ENCODE results near the gene CSNK1G2. TPM values are rescaled to one million over a fixed set of nuclear protein-coding genes. Genes with fewer than 3 reads are reported as not detected.

The CSNK1G2 gene
- total RNA-seq, 1 donor from 2014 or later, result 77.6 TPM

DNA sequence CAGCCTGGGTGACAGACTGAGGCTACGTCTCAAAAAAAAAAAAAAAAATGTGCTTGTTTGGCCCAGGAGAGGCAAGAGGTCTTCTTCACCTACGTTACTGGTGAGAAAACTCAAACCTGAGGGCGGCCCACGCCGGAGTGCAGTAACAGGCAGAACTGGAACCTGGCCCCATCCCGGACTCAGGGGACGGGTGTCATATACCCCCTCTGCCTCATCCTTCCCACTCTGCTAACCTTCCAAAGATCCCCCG is 36.2 kb upstream of the CSNK1G2 start:
- Histone ChIP-seq H3K27ac (peak overlapping the region; percentile 78), H3K4me1 (peaks cover 59% of the 10 kb centered on the region), H3K4me3 (peak overlapping the region; percentile 58 to 85), H3K9me3 (no peaks in the 10 kb centered on the region), H3K36me3 (no peaks in the 10 kb centered on the region), H3K27me3 (no peaks in the 10 kb centered on the region)
- TF ChIP-seq, protein P1, sequence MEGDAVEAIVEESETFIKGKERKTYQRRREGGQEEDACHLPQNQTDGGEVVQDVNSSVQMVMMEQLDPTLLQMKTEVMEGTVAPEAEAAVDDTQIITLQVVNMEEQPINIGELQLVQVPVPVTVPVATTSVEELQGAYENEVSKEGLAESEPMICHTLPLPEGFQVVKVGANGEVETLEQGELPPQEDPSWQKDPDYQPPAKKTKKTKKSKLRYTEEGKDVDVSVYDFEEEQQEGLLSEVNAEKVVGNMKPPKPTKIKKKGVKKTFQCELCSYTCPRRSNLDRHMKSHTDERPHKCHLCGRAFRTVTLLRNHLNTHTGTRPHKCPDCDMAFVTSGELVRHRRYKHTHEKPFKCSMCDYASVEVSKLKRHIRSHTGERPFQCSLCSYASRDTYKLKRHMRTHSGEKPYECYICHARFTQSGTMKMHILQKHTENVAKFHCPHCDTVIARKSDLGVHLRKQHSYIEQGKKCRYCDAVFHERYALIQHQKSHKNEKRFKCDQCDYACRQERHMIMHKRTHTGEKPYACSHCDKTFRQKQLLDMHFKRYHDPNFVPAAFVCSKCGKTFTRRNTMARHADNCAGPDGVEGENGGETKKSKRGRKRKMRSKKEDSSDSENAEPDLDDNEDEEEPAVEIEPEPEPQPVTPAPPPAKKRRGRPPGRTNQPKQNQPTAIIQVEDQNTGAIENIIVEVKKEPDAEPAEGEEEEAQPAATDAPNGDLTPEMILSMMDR (IDR thresholded peaks at IDR 0.05), result no peak
- TF ChIP-seq POLR2AphosphoS5 (IDR thresholded peaks at IDR 0.05; ENCODE audit: insufficient read depth in 1 of 2, low read depth in 1 of 2) (no peak), POLR2A (IDR thresholded peaks at IDR 0.05) (no peak)
- DNase-seq (ENCODE audit: extremely low spot score in 2 of 2), result no peak
- intact Hi-C loops (cut with DNase I), result no loop called here

GRCh38 chr19:1905110-1905862 is 35.7 kb upstream of the CSNK1G2 start, which contains the start of the genes ADAT3 and SCAMP4:
Gene ADAT3 (plus strand): TSS chr19:1905399. CDS start chr19:1912048, 6,649 bp downstream.
Gene SCAMP4 (plus strand): TSS chr19:1905399. CDS start chr19:1915020, 9,621 bp downstream.
- Histone ChIP-seq H3K9me3 (no peaks in the 10 kb centered on the region), H3K4me1 (peaks cover 64% of the 10 kb centered on the region), H3K27me3 (no peaks in the 10 kb centered on the region), H3K27ac (peak within 1 kb of the TSS; percentile 78), H3K4me3 (peak within 1 kb of the TSS; percentile 58 to 85), H3K36me3 (no peaks in the 10 kb centered on the region)
- peak; percentile 97 to 99 for DNase-seq (ENCODE audit: extremely low spot score in 2 of 2)
- TF ChIP-seq POLR2AphosphoS5 (IDR thresholded peaks at IDR 0.05; ENCODE audit: insufficient read depth in 1 of 2, low read depth in 1 of 2), result peak; percentile 70 to 91
- TF ChIP-seq, protein P1 (IDR thresholded peaks at IDR 0.05), result no peak
- peak in 1 of 2 donors; percentile 73 for TF ChIP-seq POLR2A (IDR thresholded peaks at IDR 0.05)
- intact Hi-C loops (cut with DNase I), result no loop called here

DNA sequence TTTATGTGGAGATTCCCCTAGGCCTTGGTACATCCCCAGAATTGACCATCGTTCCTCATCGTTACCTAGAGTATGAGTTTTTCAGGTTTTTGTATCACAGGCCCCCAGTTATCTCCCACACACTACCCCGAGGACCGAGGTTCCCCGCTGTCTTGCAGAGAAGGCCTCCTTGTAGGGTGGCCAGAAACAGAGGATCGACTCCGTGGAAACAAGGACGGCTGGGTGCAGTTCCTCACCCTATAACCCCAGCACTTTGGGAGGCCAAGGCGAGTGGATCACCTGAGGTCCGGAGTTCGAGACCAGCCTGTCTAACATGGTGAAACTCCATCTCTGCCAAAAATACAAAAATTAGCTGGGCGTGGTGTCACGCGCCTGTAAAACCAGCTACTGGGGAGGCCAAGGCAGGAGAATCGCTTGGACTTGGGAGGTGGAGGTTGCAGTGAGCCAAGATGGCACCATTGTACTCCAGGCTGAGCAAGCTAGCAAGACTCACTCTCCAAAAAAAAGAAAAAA is 35.1 kb upstream of the CSNK1G2 start:
- H3K9me3 ChIP-seq, result no peaks in the 10 kb centered on the region
- no peaks in the 10 kb centered on the region for H3K36me3 ChIP-seq
- H3K27ac ChIP-seq, result peak overlapping the region; percentile 78
- H3K27me3 ChIP-seq, result no peaks in the 10 kb centered on the region
- peaks cover 64% of the 10 kb centered on the region for H3K4me1 ChIP-seq
- intact Hi-C loops (cut with DNase I), result no loop called here
- no peak for TF ChIP-seq POLR2AphosphoS5 (IDR thresholded peaks at IDR 0.05; ENCODE audit: insufficient read depth in 1 of 2, low read depth in 1 of 2)
- TF ChIP-seq, protein P1 (IDR thresholded peaks at IDR 0.05), result no peak
- TF ChIP-seq POLR2A (IDR thresholded peaks at IDR 0.05), result no peak
- DNase-seq (ENCODE audit: extremely low spot score in 2 of 2), result no peak
- H3K4me3 ChIP-seq, result peak overlapping the region; percentile 58 to 85

DNA sequence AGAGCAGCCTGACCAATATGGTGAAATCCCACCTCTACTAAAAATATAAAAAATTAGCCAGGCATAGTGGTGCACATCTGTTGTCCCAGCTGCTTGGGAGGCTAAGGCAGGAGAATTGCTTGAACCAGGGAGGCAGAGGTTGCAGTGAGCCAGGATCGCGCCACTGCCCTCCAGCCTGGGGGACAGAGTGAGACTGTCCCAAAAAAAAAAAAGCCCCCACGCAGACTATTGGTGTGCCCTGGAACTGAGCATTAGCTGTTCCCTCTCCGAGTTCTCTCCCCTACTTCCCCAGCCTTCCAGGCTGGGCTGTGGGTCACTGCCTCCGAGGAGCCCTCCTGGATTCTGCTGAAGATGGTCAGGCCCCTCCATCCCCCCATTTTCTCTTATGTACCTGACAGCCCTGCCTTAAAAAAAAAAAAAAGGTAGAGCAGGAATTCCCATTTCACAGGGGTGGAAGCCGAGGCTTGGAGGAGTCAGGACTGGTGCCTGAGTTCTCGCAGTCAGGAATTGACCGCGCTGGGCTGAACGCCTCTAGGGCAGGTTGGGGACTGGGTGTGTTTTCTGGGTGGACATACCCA is 33.9 kb upstream of the CSNK1G2 start:
- Histone ChIP-seq H3K27ac (peak overlapping the region; percentile 60), H3K27me3 (no peaks in the 10 kb centered on the region), H3K4me3 (no peak overlapping the region), H3K36me3 (no peaks in the 10 kb centered on the region), H3K4me1 (peaks cover 64% of the 10 kb centered on the region), H3K9me3 (no peaks in the 10 kb centered on the region)
- TF ChIP-seq POLR2A (IDR thresholded peaks at IDR 0.05) (no peak), POLR2AphosphoS5 (IDR thresholded peaks at IDR 0.05; ENCODE audit: insufficient read depth in 1 of 2, low read depth in 1 of 2) (no peak)
- TF ChIP-seq, protein P1 (IDR thresholded peaks at IDR 0.05), result no peak
- DNase-seq (ENCODE audit: extremely low spot score in 2 of 2), result no peak
- intact Hi-C loops (cut with DNase I), result no loop called here

Measured in vagina (tissue), 2 donors.